ENCODE results near the gene DLST.
"Not testable (repeated sequence)": the region's sequence is repeated elsewhere in the genome, so short reads cannot be mapped to it uniquely, and the experiment has no call there.

The DLST gene

DNA sequence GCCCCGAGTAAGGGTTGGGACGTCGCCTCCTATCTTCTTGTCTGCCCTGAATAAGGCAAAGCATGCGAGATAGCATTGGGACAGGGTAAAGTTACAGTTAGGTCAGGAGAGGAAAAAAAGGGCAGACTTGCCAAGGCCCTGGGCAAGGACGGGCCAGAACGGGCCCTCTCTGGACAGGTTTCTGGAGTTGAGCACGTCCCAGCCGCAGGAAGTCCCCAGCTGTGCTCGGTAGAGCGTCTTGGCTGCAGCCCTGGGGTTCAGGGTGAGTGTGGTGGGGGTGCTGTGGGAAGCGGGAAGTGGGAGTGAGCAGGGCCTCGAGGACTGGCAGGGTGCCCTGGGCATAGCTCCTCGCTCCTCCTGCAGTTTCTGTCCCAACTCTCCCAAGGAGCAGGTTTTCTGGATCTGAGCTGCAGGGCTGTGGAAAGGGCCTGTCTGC is 35.9 kb downstream of the DLST start:
- no peak for DNase-seq (ENCODE audit: low read depth)

DNA sequence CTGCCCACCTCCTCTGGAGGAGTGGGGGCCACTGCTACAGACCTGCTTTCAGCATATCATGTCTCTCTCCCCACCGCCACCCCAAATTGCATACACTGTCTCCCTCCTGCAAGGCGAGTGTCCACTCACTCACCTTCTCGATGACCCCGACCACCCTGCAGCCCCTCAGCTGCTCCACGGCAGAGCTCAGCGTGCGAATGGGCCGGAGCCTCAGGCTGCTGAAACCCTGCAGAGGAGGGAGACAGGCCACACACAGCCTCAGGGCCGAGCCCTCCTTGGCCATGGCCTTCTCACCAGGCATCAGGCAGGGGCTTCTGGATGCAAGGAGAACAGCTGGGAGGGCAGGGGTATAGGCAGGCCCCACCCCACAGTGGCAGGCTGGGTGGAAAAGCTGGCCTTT is 36.7 kb downstream of the DLST start:
- DNase-seq (ENCODE audit: low read depth) = no peak

DNA sequence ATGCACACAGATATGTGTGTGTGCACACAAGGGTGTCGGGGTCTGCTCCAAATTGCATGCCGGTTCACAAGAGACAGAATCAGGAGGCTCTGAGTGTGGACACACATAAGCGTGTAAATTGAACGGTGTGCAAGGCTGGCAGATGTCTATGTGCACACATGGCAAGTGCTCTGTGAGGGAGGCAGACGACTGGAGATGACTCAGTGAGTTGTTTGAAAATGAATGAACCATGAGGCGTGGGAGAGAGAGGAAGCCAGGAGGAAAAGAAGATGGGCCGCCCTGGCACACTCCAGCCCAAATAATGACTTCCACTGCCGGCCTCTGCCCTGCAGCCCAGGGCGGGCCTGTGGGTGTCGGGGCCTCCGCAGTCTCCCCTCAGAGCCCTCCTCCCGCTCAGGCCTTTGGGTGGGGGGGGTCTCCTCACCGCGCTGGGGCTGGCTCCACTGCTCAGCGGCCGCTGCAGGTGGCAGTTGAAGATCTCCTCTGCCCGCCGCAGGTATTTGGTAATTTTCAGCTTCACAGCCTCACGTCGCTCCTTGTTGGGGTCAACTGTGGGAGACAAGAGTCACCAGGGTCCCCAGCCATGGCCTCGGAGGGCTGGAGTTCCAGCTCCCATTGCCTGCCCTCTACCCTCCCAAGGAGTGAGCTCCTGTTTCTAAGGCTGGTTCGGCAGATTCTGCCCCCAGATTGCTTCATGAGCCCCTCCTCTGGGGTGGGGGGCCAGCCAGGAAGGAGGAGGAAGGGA is 37.9 kb downstream of the DLST start:
- no peak for DNase-seq (ENCODE audit: low read depth)

DNA sequence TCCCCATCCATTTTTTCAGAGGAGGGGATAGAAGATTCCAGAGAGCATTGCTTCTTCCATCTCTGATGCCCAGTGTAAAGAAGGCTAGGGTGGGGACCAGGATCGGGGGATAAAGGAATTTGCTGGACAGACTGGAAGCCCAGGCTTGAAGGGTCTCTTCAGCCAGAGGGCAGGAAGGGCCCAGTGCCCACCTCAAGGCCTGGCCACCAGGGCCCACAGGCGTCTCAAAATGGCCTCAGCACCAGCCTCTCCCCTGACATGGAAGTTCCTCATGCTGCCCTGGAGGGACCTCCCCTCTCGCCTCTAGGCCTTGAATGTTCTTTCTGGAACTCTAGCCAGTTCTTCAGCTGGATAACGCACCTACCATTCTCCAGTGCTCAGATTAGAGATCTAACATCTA is 38.6 kb downstream of the DLST start:
- no peak for DNase-seq (ENCODE audit: low read depth)

GRCh38 chr14:74921053-74921620 is 39.4 kb downstream of the DLST start:
- no peak for DNase-seq (ENCODE audit: low read depth)

DNA sequence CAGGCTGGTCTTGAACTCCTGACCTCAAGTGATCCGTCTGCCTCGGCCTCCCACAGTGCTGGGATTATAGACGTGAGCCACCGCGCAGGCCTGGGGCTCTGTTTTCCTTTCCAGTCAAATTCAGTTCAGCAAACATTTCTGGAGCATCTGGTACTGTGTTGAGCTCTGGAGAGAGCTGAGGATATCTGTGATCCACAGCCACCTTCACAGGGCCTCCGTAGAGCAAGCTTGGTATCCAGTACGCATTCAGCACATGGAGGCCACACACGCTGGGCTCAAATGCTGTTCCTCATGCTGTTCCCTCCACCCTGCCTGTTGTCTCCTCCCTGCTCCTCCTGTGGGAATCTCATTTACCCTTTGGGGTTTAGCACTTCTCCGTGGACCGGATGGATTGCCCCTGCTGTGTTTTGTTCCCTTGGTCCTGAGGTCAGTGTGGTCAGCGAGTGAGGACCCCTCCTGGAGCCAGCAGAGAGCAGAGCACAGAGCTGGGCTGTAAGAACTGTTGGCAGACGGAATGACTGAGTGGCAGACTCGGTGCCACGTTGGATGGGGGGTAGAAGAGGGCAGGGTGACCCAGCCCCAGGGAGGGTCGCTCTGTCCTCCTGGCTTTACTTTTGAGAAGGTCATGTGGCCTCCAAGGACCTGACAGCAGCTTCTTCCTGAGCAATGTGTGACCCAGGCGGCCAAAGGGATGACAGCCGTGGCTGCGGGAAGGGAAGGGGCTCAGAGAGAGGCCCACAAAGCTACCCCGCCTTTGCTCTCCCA is 40.5 kb downstream of the DLST start:
- no peak for DNase-seq (ENCODE audit: low read depth)

DNA sequence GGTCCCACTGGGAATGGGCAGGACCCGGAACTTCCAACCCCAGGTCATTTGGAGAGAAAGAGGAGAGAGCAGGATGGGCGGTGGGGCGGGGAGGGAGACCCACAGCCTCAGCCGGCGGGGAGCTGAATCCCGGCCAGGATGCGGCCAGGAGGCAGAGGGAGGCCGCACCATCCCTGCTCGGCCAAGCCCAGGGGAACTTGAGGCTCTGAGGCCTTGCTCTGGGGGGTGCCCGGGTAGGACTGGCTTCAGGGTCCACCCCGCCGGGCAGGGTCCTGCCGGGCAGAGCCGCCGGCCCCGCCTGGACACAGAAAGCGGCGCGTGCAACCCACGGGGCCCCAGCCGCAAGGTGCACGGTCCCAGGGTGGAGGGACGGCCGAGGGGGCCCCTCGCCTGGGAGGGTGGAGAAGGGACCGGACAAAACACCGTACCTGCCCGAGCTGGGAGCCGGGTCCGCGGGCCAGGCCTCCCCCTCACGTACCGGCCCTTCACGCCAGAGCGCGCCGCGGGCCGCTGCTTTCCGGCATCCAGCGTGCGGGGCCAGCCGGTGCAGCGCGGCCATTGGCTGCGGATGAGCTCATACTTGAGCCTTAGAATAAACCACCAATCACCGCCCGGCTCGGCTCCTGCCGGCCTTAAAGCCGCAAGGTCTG is 41.2 kb downstream of the DLST start, which contains the start of gene RPS6KL1:
TSS of gene RPS6KL1 (minus strand) at position 509 of the 650 bp plus-strand sequence. CDS start 1,719 bp downstream, outside the sequence.
- peak; percentile 77 for DNase-seq (ENCODE audit: low read depth)

- DNase-seq (ENCODE audit: low read depth) = no peak
Observed at GRCh38 chr14:74924061-74924460, 42.3 kb downstream of the DLST start.

- DNase-seq (ENCODE audit: low read depth) = no peak
Observed at GRCh38 chr14:74927225-74927624, 45.5 kb downstream of the DLST start.

DNA sequence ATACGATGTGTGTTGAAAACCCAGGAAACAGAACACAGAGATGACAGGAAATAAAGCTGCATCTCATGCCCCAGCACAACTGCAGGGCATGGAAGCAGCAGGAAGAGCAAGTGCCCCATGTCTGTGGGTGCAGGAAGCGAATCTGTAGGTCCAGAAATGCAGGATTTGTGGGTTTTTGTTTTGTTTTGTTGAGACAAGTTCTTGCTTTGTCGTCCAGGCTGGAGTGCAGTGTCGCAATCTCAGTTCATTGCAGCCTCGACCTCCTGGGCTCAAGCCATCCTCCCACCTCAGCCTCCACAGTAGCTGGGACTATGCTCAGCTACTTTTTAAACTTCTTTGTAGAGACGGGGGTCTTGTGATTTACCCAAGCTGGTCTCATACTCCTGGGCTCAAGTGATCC is 47.5 kb downstream of the DLST start:
- no peak for DNase-seq (ENCODE audit: low read depth)

DNA sequence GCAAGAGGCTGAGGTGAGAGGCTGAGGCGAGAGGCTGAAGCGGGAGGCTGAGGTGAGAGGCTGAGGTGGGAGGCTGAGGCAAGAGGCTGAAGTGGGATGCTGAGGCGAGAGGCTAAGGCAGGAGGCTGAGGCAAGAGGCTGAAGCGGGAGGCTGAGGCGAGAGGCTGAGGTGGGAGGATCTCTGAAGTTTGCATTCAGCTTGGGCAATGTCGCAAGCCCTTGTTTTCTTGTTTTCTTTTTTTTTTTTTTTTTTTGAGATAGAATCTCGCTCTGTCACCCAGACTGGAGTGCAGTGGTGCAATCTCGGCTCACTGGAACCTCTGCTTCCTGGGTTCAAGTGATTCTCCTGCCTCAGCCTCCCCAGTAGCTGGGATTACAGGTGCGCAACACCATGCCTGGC is 50.0 kb downstream of the DLST start:
- not testable (repeated sequence) for DNase-seq (ENCODE audit: low read depth)

DNA sequence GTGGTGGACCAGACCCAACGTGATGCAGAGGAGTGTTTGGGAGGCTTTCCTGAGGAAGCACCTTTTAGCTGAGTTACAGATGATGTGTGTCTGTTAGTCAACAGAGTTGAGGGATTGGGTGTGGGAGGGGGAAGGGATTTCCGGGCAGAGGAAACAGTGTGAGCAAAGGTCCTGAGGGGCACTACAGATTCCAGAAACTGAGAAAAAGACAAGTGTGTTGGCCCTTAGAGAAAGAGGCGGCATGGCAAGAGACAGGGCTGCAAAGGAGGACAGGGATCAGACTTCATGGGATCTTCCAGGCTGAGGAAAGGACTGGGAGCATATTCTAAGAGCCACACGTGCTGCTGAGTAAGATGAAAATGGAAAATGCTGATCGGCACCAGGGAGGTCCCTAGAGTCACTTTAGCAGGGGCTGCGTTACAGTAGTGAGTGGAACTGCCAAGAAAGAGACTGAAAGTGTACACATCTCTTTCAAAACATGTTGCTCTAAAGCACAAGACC is 50.7 kb downstream of the DLST start:
- no peak for DNase-seq (ENCODE audit: low read depth)

DNA sequence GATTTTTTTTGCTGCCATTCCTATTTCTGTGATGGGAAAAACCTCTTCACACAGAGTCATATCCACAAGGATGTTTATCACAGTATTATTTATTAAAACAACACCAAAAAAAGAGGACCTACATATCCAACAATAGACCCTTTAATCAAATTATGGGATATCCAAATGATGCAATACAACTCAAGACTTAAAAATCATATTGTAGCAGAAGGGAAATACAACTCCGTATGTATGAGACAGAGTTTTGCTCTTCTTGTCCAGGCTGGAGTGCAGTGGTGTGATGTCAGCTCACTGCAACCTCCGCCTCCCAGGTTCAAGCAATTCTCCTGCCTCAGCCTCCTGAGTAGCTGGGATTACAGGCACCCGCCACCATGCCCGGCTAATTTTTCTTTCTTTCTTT is 51.2 kb downstream of the DLST start:
- not testable (repeated sequence) for DNase-seq (ENCODE audit: low read depth)

GRCh38 chr14:74934041-74934440 is 52.3 kb downstream of the DLST start:
- DNase-seq (ENCODE audit: low read depth) = no peak

DNA sequence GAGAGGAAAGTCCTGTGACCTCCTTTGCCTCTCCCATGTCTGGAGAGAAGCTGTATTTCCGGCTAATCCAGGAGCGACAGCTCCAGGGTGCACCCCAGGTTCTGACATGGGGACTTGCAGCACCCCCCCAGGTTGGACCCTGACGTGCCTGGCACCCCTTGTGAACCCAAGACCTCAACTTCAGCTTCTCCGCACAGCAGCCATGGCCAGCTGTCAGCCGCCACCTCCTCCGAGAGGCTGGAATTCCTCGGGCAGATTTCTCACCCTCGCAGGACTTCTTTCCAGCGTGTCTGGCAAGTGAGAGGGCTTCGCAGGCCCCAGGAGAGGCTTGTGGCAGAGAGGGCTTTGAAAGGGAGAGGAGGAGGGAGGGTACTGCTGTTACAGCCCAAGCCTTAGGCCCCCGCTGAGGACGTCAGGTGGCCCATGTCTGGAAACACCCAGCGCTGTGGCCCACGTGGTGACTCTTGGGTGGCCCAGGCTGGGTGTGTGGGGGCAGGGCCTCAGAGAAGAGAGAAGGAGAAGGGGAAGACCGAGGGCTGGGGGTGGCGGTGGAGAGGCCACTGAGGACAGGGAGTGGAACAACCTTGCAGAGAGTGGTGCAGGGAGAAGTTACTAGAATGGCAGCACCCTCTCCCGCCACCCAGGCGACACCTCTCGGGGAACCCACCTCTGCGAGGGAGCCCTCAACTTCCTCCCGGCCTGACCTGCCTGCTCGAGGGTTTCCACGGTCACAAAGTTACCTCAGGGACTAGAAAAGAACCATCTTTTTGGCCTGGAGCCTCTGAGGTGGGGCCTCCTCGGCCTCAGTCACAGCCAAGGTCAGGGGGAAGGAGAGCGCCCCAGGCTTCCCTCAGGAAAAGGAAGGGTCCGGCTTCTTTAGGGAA is 53.0 kb downstream of the DLST start:
- no peak for DNase-seq (ENCODE audit: low read depth)

DNA sequence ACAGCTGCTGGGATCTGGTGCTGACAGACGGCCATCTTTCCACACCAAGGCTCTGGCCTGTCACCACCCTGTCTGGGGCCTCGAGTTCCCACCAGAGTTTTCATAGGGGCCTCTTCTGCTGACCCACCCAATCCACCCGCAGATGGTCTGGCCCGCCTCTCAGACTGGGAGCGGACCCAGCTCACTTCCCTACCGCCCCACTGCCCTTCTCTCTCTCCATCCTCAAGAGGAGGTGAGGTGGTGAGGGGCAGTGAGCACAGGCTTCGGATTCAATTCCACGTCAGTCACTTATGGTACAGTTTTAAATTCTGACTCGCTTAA is 53.6 kb downstream of the DLST start:
- DNase-seq (ENCODE audit: low read depth) = no peak

DNA sequence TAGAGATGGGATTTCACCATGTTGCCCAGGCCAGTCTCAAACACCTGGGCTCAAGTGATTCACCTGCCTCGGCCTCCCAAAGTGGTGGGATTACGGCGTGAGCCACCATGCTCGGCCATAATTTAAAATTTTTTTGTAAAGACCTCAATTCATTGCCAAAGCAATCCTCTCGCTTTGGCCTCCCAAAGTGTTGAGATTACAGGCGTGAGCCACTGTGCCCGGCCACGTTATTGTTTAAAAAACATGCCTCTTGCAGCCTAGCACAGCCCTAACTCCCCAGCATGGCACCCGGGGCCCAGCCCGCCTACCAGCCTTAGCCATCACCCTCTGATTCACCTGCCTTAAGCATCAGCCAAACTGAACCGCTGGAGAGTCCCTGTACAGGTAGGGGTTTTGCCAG is 54.4 kb downstream of the DLST start:
- DNase-seq (ENCODE audit: low read depth) = no peak

DNA sequence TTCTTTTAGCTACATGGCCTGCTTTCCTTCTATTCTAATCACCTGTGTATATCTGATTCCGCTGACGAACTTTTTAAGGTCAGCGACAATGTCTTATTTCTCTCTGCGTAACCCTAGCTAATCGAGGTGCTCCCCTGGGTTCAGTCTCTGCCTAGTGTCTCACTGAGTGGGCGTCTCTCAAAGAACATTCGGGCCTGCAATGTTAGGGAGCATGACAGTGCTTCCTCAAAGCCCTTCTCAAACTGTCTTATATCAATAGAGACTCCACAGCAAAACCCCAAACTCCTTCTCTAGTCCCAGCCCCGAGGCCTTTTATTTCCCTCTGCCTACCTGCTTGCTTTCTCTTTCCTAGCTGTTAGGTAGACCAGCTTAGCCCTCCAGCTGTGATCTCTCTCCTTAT is 55.0 kb downstream of the DLST start:
- no peak for DNase-seq (ENCODE audit: low read depth)

- DNase-seq (ENCODE audit: low read depth) = no peak
Observed at GRCh38 chr14:74937171-74937570, 55.5 kb downstream of the DLST start.

GRCh38 chr14:74938531-74939495 is 57.1 kb downstream of the DLST start:
- no peak for DNase-seq (ENCODE audit: low read depth)

Data from activated T-cell treated with anti-CD3 and anti-CD28 coated beads for 48 hours (primary cell).